Coronary artery (tissue), 2 donors: ENCODE data around the gene MOB3B.

ENCODE experiments used
- DNase-seq: peaks from one replicate; pipeline ENCODE4 v3.0.0-alpha.2; 2017; ENCODE audit warnings: low spot score
- H3K27ac ChIP-seq, 2 donors: fragments of 200-600 bp; sonication (generic); one replicate each; pipeline ENCODE4 v1.5.1; 2016 to 2019
- H3K4me3 ChIP-seq: fragments of 200-600 bp; sonication (generic); 2 replicates; pipeline ENCODE4 v1.5.1; 2016; ENCODE audit warnings: mild to moderate bottlenecking, moderate library complexity
- CTCF ChIP-seq: fragments of 200-600 bp; sonication (generic); IDR thresholded peaks from one replicate; pipeline ENCODE4 v1.5.1; 2019; ENCODE audit warnings: antibody characterized with exemption

The MOB3B gene

GRCh38 chr9:27413511-27414219, 115.9 kb downstream of the MOB3B start:
- TF ChIP-seq CTCF, result no peak
- peak overlapping the region; percentile 67 for H3K4me3 ChIP-seq
- H3K27ac ChIP-seq, result peak overlapping the region; percentile 60 to 83
- DNase-seq, result no peak

- H3K27ac ChIP-seq, result peak overlapping the region; percentile 60 to 83
- no peak for TF ChIP-seq CTCF
- H3K4me3 ChIP-seq, result peak overlapping the region; percentile 67
- DNase-seq, result no peak
These were observed 116.7 kb downstream of the MOB3B start for GRCh38 chr9:27412963-27413362.

- no peak for TF ChIP-seq CTCF
- H3K27ac ChIP-seq, result no peak overlapping the region
- DNase-seq, result no peak
These were observed 117.5 kb downstream of the MOB3B start for GRCh38 chr9:27412081-27412480.

GRCh38 chr9:27408482-27408881, 121.1 kb downstream of the MOB3B start:
- no peak for DNase-seq
- no peak for TF ChIP-seq CTCF
- Histone ChIP-seq H3K4me3 (no peak overlapping the region), H3K27ac (peak overlapping the region in 1 of 2 donors; percentile 8)

More at GRCh38 chr9:27412081-27412480, 117.5 kb downstream of the MOB3B start:
- H3K4me3 ChIP-seq, result no peak overlapping the region

- peak overlapping the region in 1 of 2 donors; percentile 16 for H3K27ac ChIP-seq
- no peak for DNase-seq
- no peak overlapping the region for H3K4me3 ChIP-seq
- no peak for TF ChIP-seq CTCF
These were observed 121.6 kb downstream of the MOB3B start for GRCh38 chr9:27408001-27408400.

GRCh38 chr9:27407491-27407890, 122.1 kb downstream of the MOB3B start:
- Histone ChIP-seq H3K4me3 (no peak overlapping the region), H3K27ac (peak overlapping the region in 1 of 2 donors; percentile 16)
- DNase-seq, result no peak
- TF ChIP-seq CTCF, result no peak

- TF ChIP-seq CTCF, result no peak
- Histone ChIP-seq H3K4me3 (no peak overlapping the region), H3K27ac (no peak overlapping the region)
- DNase-seq, result no peak
These were observed 125.0 kb downstream of the MOB3B start for GRCh38 chr9:27404661-27405060.
